Choroid plexus epithelial cell (primary cell): ENCODE data around the gene STAG1.
"Not testable (repeated sequence)": the region's sequence is repeated elsewhere in the genome, so short reads cannot be mapped to it uniquely, and the experiment has no call there.

Source experiments
- DNase-seq: peaks from one replicate; pipeline ENCODE4 v3.0.0-alpha.2; 2010; ENCODE audit warnings: low read depth
- H3K4me3 ChIP-seq: 2 replicates; pipeline ENCODE4 v1.5.1; 2011; ENCODE audit warnings: low read depth, mild to moderate bottlenecking, control low read depth, low read length, moderate library complexity
- CTCF ChIP-seq: conservative IDR thresholded peaks from 2 replicates; pipeline ENCODE4 v1.5.1; 2011; ENCODE audit warnings: low read depth, mild to moderate bottlenecking, control low read depth, inconsistent platforms, low read length, moderate library complexity

The STAG1 gene

GRCh38 chr3:136678981-136679380 lies 73.2 kb downstream of the STAG1 start:
- no peak overlapping the region for H3K4me3 ChIP-seq
- DNase-seq = no peak
- no peak for TF ChIP-seq CTCF

- H3K4me3 ChIP-seq = no peak overlapping the region
- no peak for DNase-seq
- TF ChIP-seq CTCF = no peak
These were observed 76.2 kb downstream of the STAG1 start for GRCh38 chr3:136676009-136676408.

GRCh38 chr3:136675150-136675858 lies 76.9 kb downstream of the STAG1 start:
- TF ChIP-seq CTCF = no peak
- no peak for DNase-seq
- no peak overlapping the region for H3K4me3 ChIP-seq

GRCh38 chr3:136672457-136672856 lies 79.7 kb downstream of the STAG1 start:
- no peak for TF ChIP-seq CTCF
- DNase-seq = no peak
- no peak overlapping the region for H3K4me3 ChIP-seq

- H3K4me3 ChIP-seq = no peak overlapping the region
- DNase-seq = peak; percentile 66
- no peak for TF ChIP-seq CTCF
These were observed 80.3 kb downstream of the STAG1 start for GRCh38 chr3:136671921-136672320.

GRCh38 chr3:136670166-136670565 lies 82.0 kb downstream of the STAG1 start:
- no peak for DNase-seq
- no peak for TF ChIP-seq CTCF
- no peak overlapping the region for H3K4me3 ChIP-seq

- no peak for TF ChIP-seq CTCF
- DNase-seq = peak; percentile 10
- no peak overlapping the region for H3K4me3 ChIP-seq
These were observed 85.1 kb downstream of the STAG1 start for GRCh38 chr3:136667081-136667480.

- DNase-seq, H3K4me3 ChIP-seq: not testable (repeated sequence)
These were observed 85.9 kb downstream of the STAG1 start for GRCh38 chr3:136666301-136666700.
